Spleen (tissue), 11 donors: ENCODE measurements around the gene CHD9. TPM values are rescaled to one million over a fixed set of nuclear protein-coding genes. Genes with fewer than 3 reads are reported as not detected.

Experiments used
- DNase-seq: peaks from one replicate; pipeline ENCODE4 v3.0.0-alpha.2; 2020
- H3K27ac ChIP-seq, 8 donors: fragments of 200-600 bp; sonication (generic) in 7 of 8; 1 replicate in 4 of 8; 2 replicates in 4 of 8; pipeline versions ENCODE4 v1.5.0 to v1.8.0; 2016 to 2021; ENCODE audit warnings: inconsistent platforms in 4 of 8, mild to moderate bottlenecking in 4 of 8, moderate library complexity in 1 of 8
- H3K27me3 ChIP-seq, 7 donors: fragments of 200-600 bp; sonication (generic) in 6 of 7; replicated peaks in 1 of 7; 1 replicate in 4 of 7; 2 replicates in 3 of 7; pipeline versions ENCODE4 v1.5.0 to v1.8.0; 2016 to 2021; ENCODE audit warnings: inconsistent platforms in 3 of 7, mild to moderate bottlenecking in 1 of 7
- H3K36me3 ChIP-seq, 6 donors: fragments of 200-600 bp; sonication (generic) in 5 of 6; 1 replicate in 4 of 6; 2 replicates in 2 of 6; pipeline versions ENCODE4 v1.5.0 to v1.8.0; 2016 to 2021; ENCODE audit warnings: inconsistent platforms in 2 of 6
- H3K4me1 ChIP-seq, 6 donors: fragments of 200-600 bp; sonication (generic) in 5 of 6; 1 replicate in 3 of 6; 2 replicates in 3 of 6; pipeline versions ENCODE4 v1.5.0 to v1.8.0; 2016 to 2021; ENCODE audit warnings: inconsistent platforms in 3 of 6
- H3K4me3 ChIP-seq, 8 donors: fragments of 200-600 bp; sonication (generic) in 7 of 8; 1 replicate in 4 of 8; 2 replicates in 4 of 8; pipeline versions ENCODE4 v1.5.0 to v1.8.0; 2016 to 2021; ENCODE audit warnings: inconsistent platforms in 4 of 8, mild to moderate bottlenecking in 4 of 8, moderate library complexity in 2 of 8
- H3K9me3 ChIP-seq, 8 donors: fragments of 200-600 bp; sonication (generic) in 7 of 8; 1 replicate in 4 of 8; 2 replicates in 4 of 8; pipeline versions ENCODE4 v1.5.0 to v1.8.0; 2016 to 2021; ENCODE audit warnings: inconsistent platforms in 4 of 8
- POLR2A ChIP-seq, 3 donors: fragments of 450-650 bp; IDR thresholded peaks; one replicate each; pipeline ENCODE4 v1.5.1; 2017; ENCODE audit warnings: antibody characterized with exemption in 3 of 3, mild to moderate bottlenecking in 1 of 3
- POLR2AphosphoS5 ChIP-seq, 3 donors: sonication (generic); formaldehyde crosslinking; IDR thresholded peaks; one replicate each; pipeline ENCODE4 v1.5.1; 2017; ENCODE audit warnings: antibody characterized with exemption in 3 of 3
- WGBS, 5 donors: extraction: QIAGEN DNeasy Blood & Tissue Kit in 3 of 5; methylation state at CpG; one replicate each; pipeline versions ENCODE4 v1.1.5 to v1.1.7; 2013 to 2018; 5-methylcytosine and 5-hydroxymethylcytosine counted together
- intact Hi-C: fragments of 100-400 bp; cut with DNase I; formaldehyde crosslinking; loops from one replicate; pipeline ENCODE4 v1.15.0; 2023; ENCODE audit warnings: low total_unique reads
- polyA plus RNA-seq, 3 donors: library from polyadenylated mRNA; stranded (reverse); fragments of 200-250 nt; gene quantifications; one replicate each; pipeline ENCODE4 v1.2.1, GENCODE V29; 2013
- total RNA-seq, 7 donors: library from RNA; depleted of rRNA in 3 of 7; stranded (reverse); fragments of >200 nt in 3 of 7; fragmentation: NEBNext Ultra II Directional in 4 of 7; extraction: Animal tissue kit (Norgen Biotek cat#: 25700) in 4 of 7; gene quantifications; one replicate each; pipeline versions ENCODE4 v1.1.0 to v1.2.1, GENCODE V29; 2016 to 2021
- TF ChIP-seq, protein P1 (sequence below), 11 experiments: fragments of 200-600 bp in 7 of 11; fragments of 450-650 bp in 4 of 11; sonication (generic) in 4 of 11; IDR thresholded peaks in 8 of 11; conservative IDR thresholded peaks in 3 of 11; 1 replicate in 7 of 11; 2 replicates in 4 of 11; pipeline versions ENCODE4 v1.4.0 to v1.8.0; 2016 to 2021; ENCODE audit warnings: antibody characterized with exemption in 11 of 11, inconsistent platforms in 4 of 11, mild to moderate bottlenecking in 1 of 11
- donor health status: healthy with polysubstance abuse.
- donor health status: DM: no; HTN: no; CAD: no; lungs with moderate emphysema.
- donor health status: DM: no; HTN: no; CAD: no.
- donor health status: Bipolar disorder and iron deficiency.
- donor health status: healthy.
- donor health status: DM: no; HTN: no; CAD: no.
- donor health status: DM: yes; HTN: yes; CAD: no.

The CHD9 gene
- total and polyA plus RNA-seq, 10 donors: 16.7 to 93.3 (median 76.0) TPM

DNA sequence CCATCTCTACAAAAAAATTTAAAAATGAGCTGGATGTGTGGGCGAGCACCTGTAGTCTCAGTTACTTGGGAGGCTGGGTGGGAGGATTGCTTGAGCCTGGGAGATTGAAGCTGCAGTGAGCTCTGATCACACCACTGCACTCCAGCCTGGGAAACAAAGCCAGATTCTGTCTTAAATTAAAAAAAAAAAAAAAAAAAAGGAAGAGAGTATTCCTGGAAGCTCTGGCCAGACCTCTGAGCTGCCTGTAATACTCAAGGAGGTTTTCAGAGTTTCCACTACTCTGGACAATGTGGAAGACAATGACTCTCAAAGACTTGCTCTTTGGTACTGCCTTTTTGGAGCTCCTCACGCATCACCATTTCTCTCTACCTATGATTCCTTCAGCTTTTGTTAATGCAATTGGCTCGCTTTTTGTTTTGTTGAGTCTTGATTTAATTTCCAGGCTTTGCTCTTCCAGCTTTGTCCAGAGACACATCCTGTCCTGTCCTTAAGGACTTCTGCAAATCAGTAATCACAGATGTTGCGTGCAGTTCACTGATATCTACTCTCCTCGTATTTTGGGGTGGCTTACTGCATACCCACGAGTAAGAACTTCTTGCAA is 10.8 kb downstream of the CHD9 start:
- Histone ChIP-seq H3K27me3 (no peaks in the 10 kb centered on the region), H3K27ac (peak overlapping the region in 4 of 8 donors; percentile 48 to 79 (median 62)), H3K4me1 (peaks cover 35 to 100% (median 90%) of the 10 kb centered on the region in 6 donors), H3K36me3 (no peaks in the 10 kb centered on the region), H3K4me3 (no peak overlapping the region), H3K9me3 (no peaks in the 10 kb centered on the region)
- intact Hi-C loops: no loop called here
- no peak for DNase-seq
- 77 to 88% (median 80%) methylated on average over 6 of the region's 6 CpGs for WGBS, 5 donors
- no peak for TF ChIP-seq POLR2A (IDR thresholded peaks at IDR 0.05)
- TF ChIP-seq, protein P1, sequence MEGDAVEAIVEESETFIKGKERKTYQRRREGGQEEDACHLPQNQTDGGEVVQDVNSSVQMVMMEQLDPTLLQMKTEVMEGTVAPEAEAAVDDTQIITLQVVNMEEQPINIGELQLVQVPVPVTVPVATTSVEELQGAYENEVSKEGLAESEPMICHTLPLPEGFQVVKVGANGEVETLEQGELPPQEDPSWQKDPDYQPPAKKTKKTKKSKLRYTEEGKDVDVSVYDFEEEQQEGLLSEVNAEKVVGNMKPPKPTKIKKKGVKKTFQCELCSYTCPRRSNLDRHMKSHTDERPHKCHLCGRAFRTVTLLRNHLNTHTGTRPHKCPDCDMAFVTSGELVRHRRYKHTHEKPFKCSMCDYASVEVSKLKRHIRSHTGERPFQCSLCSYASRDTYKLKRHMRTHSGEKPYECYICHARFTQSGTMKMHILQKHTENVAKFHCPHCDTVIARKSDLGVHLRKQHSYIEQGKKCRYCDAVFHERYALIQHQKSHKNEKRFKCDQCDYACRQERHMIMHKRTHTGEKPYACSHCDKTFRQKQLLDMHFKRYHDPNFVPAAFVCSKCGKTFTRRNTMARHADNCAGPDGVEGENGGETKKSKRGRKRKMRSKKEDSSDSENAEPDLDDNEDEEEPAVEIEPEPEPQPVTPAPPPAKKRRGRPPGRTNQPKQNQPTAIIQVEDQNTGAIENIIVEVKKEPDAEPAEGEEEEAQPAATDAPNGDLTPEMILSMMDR (IDR thresholded peaks at IDR 0.05 in 8 of 11, conservative IDR thresholded peaks at IDR 0.05 in 3 of 11): no peak
- TF ChIP-seq POLR2AphosphoS5 (IDR thresholded peaks at IDR 0.05): no peak

DNA sequence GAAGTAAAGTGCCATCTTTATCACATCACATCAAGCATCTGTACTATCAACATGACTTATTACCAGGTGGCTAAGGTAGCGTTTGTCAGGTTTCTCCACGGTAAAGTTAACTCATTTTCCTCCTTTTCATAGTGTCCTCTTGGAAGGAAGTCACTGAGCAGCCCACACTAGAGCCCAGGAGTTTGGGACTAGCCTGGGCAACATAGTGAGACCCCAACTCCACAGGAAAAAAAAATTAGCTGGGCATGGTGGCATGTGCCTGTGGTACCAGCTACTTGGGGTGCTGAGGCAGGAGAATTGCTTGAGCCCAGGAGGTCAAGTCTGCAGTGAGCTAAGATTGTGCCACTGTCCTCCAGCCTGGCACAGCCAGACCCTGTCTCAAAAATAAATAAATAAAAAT is 12.9 kb downstream of the CHD9 start:
- Histone ChIP-seq H3K36me3 (no peaks in the 10 kb centered on the region), H3K27me3 (no peaks in the 10 kb centered on the region), H3K9me3 (no peaks in the 10 kb centered on the region), H3K4me3 (no peak overlapping the region), H3K27ac (peak overlapping the region; percentile 30 to 78 (median 52)), H3K4me1 (peaks cover 29 to 100% (median 89%) of the 10 kb centered on the region in 6 donors)
- 72 to 89% (median 77%) methylated on average over 2 of the region's 2 CpGs for WGBS, 5 donors
- DNase-seq: no peak
- TF ChIP-seq POLR2A (IDR thresholded peaks at IDR 0.05) (no peak), POLR2AphosphoS5 (IDR thresholded peaks at IDR 0.05) (no peak)
- TF ChIP-seq, protein P1 (IDR thresholded peaks at IDR 0.05 in 8 of 11, conservative IDR thresholded peaks at IDR 0.05 in 3 of 11): no peak
- intact Hi-C loops: no loop called here

DNA sequence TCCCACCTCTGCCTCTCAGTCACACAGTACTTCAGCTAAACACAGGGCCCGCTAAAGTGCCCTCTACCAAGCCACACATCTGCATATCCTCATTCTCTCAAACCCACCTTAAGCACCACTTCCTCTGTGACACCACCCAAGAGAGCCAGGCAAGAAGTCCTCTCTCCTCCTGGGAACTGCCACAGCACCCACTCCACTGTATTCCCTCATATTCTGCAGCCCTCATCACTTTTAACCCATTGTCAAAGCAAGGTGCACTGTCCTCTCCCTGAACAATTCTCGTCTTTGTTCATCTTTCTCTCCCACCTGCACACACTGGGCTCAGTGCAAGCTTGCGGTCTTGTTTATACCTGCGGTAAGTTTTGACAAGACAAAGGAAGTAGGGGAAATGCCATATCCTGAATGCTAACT is 13.6 kb downstream of the CHD9 start:
- Histone ChIP-seq H3K9me3 (no peaks in the 10 kb centered on the region), H3K4me1 (peaks cover 29 to 100% (median 86%) of the 10 kb centered on the region in 6 donors), H3K27ac (peak overlapping the region in 6 of 8 donors; percentile 47 to 78 (median 58)), H3K4me3 (peak overlapping the region in 2 of 8 donors; percentile 0 to 52), H3K36me3 (no peaks in the 10 kb centered on the region), H3K27me3 (no peaks in the 10 kb centered on the region)
- WGBS, 5 donors: 45 to 65% (median 62%) methylated on average over 4 of the region's 4 CpGs
- DNase-seq: no peak
- TF ChIP-seq POLR2A (IDR thresholded peaks at IDR 0.05): no peak
- TF ChIP-seq POLR2AphosphoS5 (IDR thresholded peaks at IDR 0.05): peak in 1 of 3 donors; percentile 19
- TF ChIP-seq, protein P1 (IDR thresholded peaks at IDR 0.05 in 8 of 11, conservative IDR thresholded peaks at IDR 0.05 in 3 of 11): no peak
- intact Hi-C loops: no loop called here

DNA sequence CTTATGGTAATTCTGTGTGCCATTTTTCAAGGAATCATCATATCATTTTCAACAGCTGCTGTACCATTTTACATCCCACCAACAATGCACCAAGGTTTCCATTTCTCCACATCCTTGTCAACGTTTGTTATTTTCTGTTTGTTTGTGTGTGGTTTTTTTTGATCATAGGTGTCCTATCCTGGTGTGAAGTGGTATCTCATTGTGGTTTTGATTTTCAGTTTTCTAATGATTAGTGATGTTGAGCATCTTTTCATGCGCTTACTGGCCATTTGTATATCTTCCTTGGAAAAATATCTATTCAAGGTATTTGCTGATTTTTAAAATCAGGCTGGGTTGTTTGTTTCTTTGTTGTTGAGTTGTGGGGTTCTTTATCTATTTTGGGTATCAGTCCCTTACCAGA is 15.0 kb downstream of the CHD9 start:
- 70 to 76% (median 74%) methylated on average over 2 of the region's 2 CpGs for WGBS, 5 donors
- peaks cover 19 to 89% (median 74%) of the 10 kb centered on the region in 6 donors for H3K4me1 ChIP-seq
- H3K27me3 ChIP-seq: no peaks in the 10 kb centered on the region
- TF ChIP-seq, protein P1 (IDR thresholded peaks at IDR 0.05 in 8 of 11, conservative IDR thresholded peaks at IDR 0.05 in 3 of 11): no peak
- TF ChIP-seq POLR2A (IDR thresholded peaks at IDR 0.05) (no peak), POLR2AphosphoS5 (IDR thresholded peaks at IDR 0.05) (no peak)
- intact Hi-C loops: no loop called here
- peak overlapping the region in 1 of 8 donors; percentile 78 for H3K27ac ChIP-seq
- H3K4me3 ChIP-seq: no peak overlapping the region
- H3K9me3 ChIP-seq: peaks cover 0 to 10% (median 0%) of the 10 kb centered on the region in 8 donors
- no peak for DNase-seq
- H3K36me3 ChIP-seq: peaks cover 0 to 7% (median 0%) of the 10 kb centered on the region in 6 donors
